B cell (primary cell): ENCODE data around the gene C20orf204. TPM values are rescaled to one million over a fixed set of nuclear protein-coding genes. Genes with fewer than 3 reads are reported as not detected.
A peak's percentile ranks its signal among the peaks of the same experiment; 100 is the strongest.

Experiments
- ATAC-seq: fragments of 200-7000 bp; cut with Tn5 transposase; one replicate; pipeline ENCODE4 v1.10.0; 2021; ENCODE audit warnings: low read depth, mild to moderate bottlenecking, moderate number of reproducible peaks, moderate library complexity
- CTCF ChIA-PET: fragments of 350-600 bp; sonication (Branson Sonifier 250); formaldehyde crosslinking; loops from one replicate; lab custom pipeline; 2021; ENCODE audit warnings: antibody characterized with exemption, inconsistent platforms; lab: Charles Lee
- POLR2A ChIA-PET: fragments of 350-600 bp; sonication (Branson Sonifier 250); formaldehyde crosslinking; loops from one replicate; lab custom pipeline; 2021; ENCODE audit warnings: antibody characterized with exemption; lab: Charles Lee
- DNase-seq: peaks from one replicate; pipeline ENCODE4 v3.0.0; 2013
- H2AFZ ChIP-seq: 2 replicates; pipeline ENCODE4 v1.6.1; 2012; ENCODE audit warnings: mild to moderate bottlenecking, low read depth, low read length; ENCODE audit not compliant: insufficient read depth, poor library complexity, severe bottlenecking
- H3K27ac ChIP-seq, 2 donors: 1 replicate in 1 of 2; 2 replicates in 1 of 2; pipeline ENCODE4 v1.5.1; 2012 to 2013; ENCODE audit warnings: low read length in 2 of 2, mild to moderate bottlenecking in 2 of 2, moderate library complexity in 1 of 2
- H3K27me3 ChIP-seq, 4 experiments: fragments of 200-600 bp in 1 of 4; sonication (generic) in 1 of 4; replicated peaks in 1 of 4; 1 replicate in 2 of 4; 2 replicates in 2 of 4; pipeline versions ENCODE4 v1.6.1 to v1.7.0; 2013 to 2016; ENCODE audit warnings: low read length in 3 of 4, mild to moderate bottlenecking in 2 of 4, mixed read lengths in 1 of 4, moderate library complexity in 1 of 4; ENCODE audit not compliant: insufficient read depth in 4 of 4, control insufficient read depth in 3 of 4; ENCODE audit errors: control extremely low read depth in 1 of 4
- H3K36me3 ChIP-seq, 2 experiments: replicated peaks in 1 of 2; 1 replicate in 1 of 2; 2 replicates in 1 of 2; pipeline versions ENCODE4 v1.6.1 to v1.7.1; 2013; ENCODE audit warnings: low read length in 1 of 2; ENCODE audit not compliant: insufficient read depth in 2 of 2, control insufficient read depth in 1 of 2; ENCODE audit errors: control extremely low read depth in 1 of 2, extremely low read depth in 1 of 2
- H3K4me1 ChIP-seq, 2 donors: fragments of 200-600 bp in 1 of 2; sonication (generic) in 1 of 2; 1 replicate in 1 of 2; 2 replicates in 1 of 2; pipeline versions ENCODE4 v1.5.1 to v1.6.1; 2013 to 2017; ENCODE audit warnings: low read length in 2 of 2; ENCODE audit not compliant: control insufficient read depth in 2 of 2, insufficient read depth in 2 of 2
- H3K4me2 ChIP-seq: replicated peaks from 2 replicates; pipeline ENCODE3; 2012; ENCODE audit warnings: mild to moderate bottlenecking, low read depth, low read length; ENCODE audit not compliant: poor library complexity, severe bottlenecking
- H3K4me3 ChIP-seq, 5 experiments: fragments of 200-600 bp in 1 of 5; sonication (generic) in 1 of 5; 1 replicate in 3 of 5; 2 replicates in 2 of 5; pipeline versions ENCODE4 v1.5.1 to v1.7.0; 2011 to 2016; ENCODE audit warnings: low read length in 4 of 5, mild to moderate bottlenecking in 4 of 5, low read depth in 2 of 5, control low read depth in 1 of 5, moderate library complexity in 1 of 5; ENCODE audit not compliant: insufficient read depth in 1 of 5; ENCODE audit errors: control extremely low read depth in 1 of 5, extremely low read depth in 1 of 5
- H3K79me2 ChIP-seq: fragments of 200-600 bp; sonication (generic); one replicate; pipeline ENCODE4 v1.6.0; 2016; ENCODE audit warnings: low read length; ENCODE audit not compliant: control insufficient read depth, insufficient read depth
- H3K9ac ChIP-seq: fragments of 200-600 bp; sonication (generic); 2 replicates; pipeline ENCODE4 v1.6.1; 2017; ENCODE audit warnings: mild to moderate bottlenecking, low read length, moderate library complexity
- H3K9me3 ChIP-seq, 3 donors: one replicate each; pipeline versions ENCODE4 v1.6.1 to v1.7.1; 2013; ENCODE audit warnings: low read length in 2 of 3; ENCODE audit not compliant: control insufficient read depth in 2 of 3, insufficient read depth in 1 of 3; ENCODE audit errors: control extremely low read depth in 1 of 3
- H4K20me1 ChIP-seq: 2 replicates; pipeline ENCODE4 v1.6.0; 2012; ENCODE audit warnings: mild to moderate bottlenecking, low read length; ENCODE audit not compliant: insufficient read depth, control insufficient read depth, poor library complexity, severe bottlenecking
- H3K27ac Mint-ChIP-seq: one replicate; pipeline ENCODE4 v1.8.0; 2021; ENCODE audit warnings: mixed read lengths
- H3K27me3 Mint-ChIP-seq: one replicate; pipeline ENCODE4 v1.8.0; 2021; ENCODE audit warnings: mixed read lengths
- H3K4me1 Mint-ChIP-seq: one replicate; pipeline ENCODE4 v1.8.0; 2021; ENCODE audit warnings: mixed read lengths
- H3K4me3 Mint-ChIP-seq: one replicate; pipeline ENCODE4 v1.8.0; 2021; ENCODE audit warnings: mixed read lengths
- H3K9me3 Mint-ChIP-seq: one replicate; pipeline ENCODE4 v1.8.0; 2022; ENCODE audit warnings: mixed read lengths; ENCODE audit not compliant: insufficient read depth
- CTCF ChIP-seq: fragments of 200-600 bp; IDR thresholded peaks from one replicate; pipeline ENCODE4 v1.8.0; 2022; ENCODE audit warnings: antibody characterized with exemption, mild to moderate bottlenecking
- EZH2 ChIP-seq: IDR thresholded peaks from 2 replicates; pipeline ENCODE4 v1.6.1; 2012; ENCODE audit warnings: borderline replicate concordance, low read depth, mild to moderate bottlenecking, moderate library complexity, low read length; ENCODE audit not compliant: insufficient read depth, poor library complexity, severe bottlenecking
- WGBS: methylation state at CpG from one replicate; pipeline ENCODE4 v1.1.5; 2013; ENCODE audit warnings: missing lambda C conversion rate; ENCODE audit not compliant: insufficient coverage; 5-methylcytosine and 5-hydroxymethylcytosine counted together
- intact Hi-C: fragments of 100-400 bp; cut with micrococcal nuclease; formaldehyde crosslinking; loops from one replicate; pipeline ENCODE4 v1.10.0; 2022
- polyA plus RNA-seq: library from polyadenylated mRNA; depleted of rRNA; stranded (reverse); fragments of >200 nt; gene quantifications from 2 replicates; pipeline ENCODE4 v1.2.3, GENCODE V29; 2012
- total RNA-seq, 2 donors: library from RNA; stranded (reverse); fragments of 120-200 nt in 1 of 2; gene quantifications; 1 replicate in 1 of 2; 2 replicates in 1 of 2; pipeline versions ENCODE4 v1.2.3 to v1.2.4, GENCODE V29; 2013 to 2022

The C20orf204 gene
- total and polyA plus RNA-seq, 2 donors (not counting 1 experiment from before 2014, with no cell fraction given), result 0.24 to 2.5 TPM

- ATAC-seq, result no peak
- peaks cover 46% of the 10 kb centered on the region for H3K27me3 Mint-ChIP-seq
- Histone ChIP-seq H3K4me3 (no peak overlapping the region), H2AFZ (no peak overlapping the region), H3K27me3 (peaks cover 0 to 68% (median 29%) of the 10 kb centered on the region in 4 experiments), H3K36me3 (no peaks in the 10 kb centered on the region), H3K9ac (peak overlapping the region; percentile 15), H3K27ac (no peak overlapping the region), H3K4me2 (peak overlapping the region; percentile 58), H3K4me1 (peaks cover 9 to 11% of the 10 kb centered on the region in 2 donors), H3K9me3 (peaks cover 0 to 13% (median 0%) of the 10 kb centered on the region in 3 donors), H4K20me1 (no peaks in the 10 kb centered on the region), H3K79me2 (no peaks in the 10 kb centered on the region)
- H3K9me3 Mint-ChIP-seq, result no peaks in the 10 kb centered on the region
- no peak for TF ChIP-seq CTCF
- TF ChIP-seq EZH2, result no peak
- no peak overlapping the region for H3K27ac Mint-ChIP-seq
- H3K4me3 Mint-ChIP-seq, result peak overlapping the region; percentile 37
- no peak for DNase-seq
- intact Hi-C loops, result no loop called here
- peaks cover 10% of the 10 kb centered on the region for H3K4me1 Mint-ChIP-seq
- CTCF ChIA-PET, result interaction anchor here (0.6 to 1.5 kb wide), 2 partner anchors 10 to 89 kb away, joined by 3 read pairs; no protein-coding TSS in a partner anchor
- POLR2A ChIA-PET, result no interaction called here
- 68% methylated on average over 21 of the region's 23 CpGs for WGBS
Observed at GRCh38 chr20:64050261-64051032, 14.5 kb downstream of the C20orf204 start.

GRCh38 chr20:64051033-64051452 lies 15.1 kb downstream of the C20orf204 start:
- no peak for DNase-seq
- Histone ChIP-seq H3K27ac (no peak overlapping the region), H3K4me2 (no peak overlapping the region), H3K4me3 (no peak overlapping the region), H3K9me3 (peaks cover 0 to 18% (median 0%) of the 10 kb centered on the region in 3 donors), H2AFZ (no peak overlapping the region), H4K20me1 (no peaks in the 10 kb centered on the region), H3K79me2 (no peaks in the 10 kb centered on the region), H3K9ac (no peak overlapping the region), H3K4me1 (peaks cover 9 to 11% of the 10 kb centered on the region in 2 donors), H3K27me3 (peaks cover 0 to 70% (median 30%) of the 10 kb centered on the region in 4 experiments), H3K36me3 (no peaks in the 10 kb centered on the region)
- TF ChIP-seq CTCF (no peak), EZH2 (no peak)
- intact Hi-C loops, result no loop called here
- H3K27me3 Mint-ChIP-seq, result peaks cover 42% of the 10 kb centered on the region
- WGBS, result 82% methylated on average over 8 of the region's 11 CpGs
- H3K4me1 Mint-ChIP-seq, result peaks cover 10% of the 10 kb centered on the region
- ChIA-PET CTCF (interaction anchor here (1.5 kb wide), 1 partner anchor 9 kb away, joined by 3 read pairs; no protein-coding TSS in a partner anchor), POLR2A (no interaction called here)
- no peak overlapping the region for H3K27ac Mint-ChIP-seq
- no peak overlapping the region for H3K4me3 Mint-ChIP-seq
- no peak for ATAC-seq
- H3K9me3 Mint-ChIP-seq, result no peaks in the 10 kb centered on the region
